ENCODE measurements around the gene NPAS2. TPM values are rescaled to one million over a fixed set of nuclear protein-coding genes. Genes with fewer than 3 reads are reported as not detected.

NPAS2 gene
- polyA plus RNA-seq, 1 donor = 20.4 TPM

DNA sequence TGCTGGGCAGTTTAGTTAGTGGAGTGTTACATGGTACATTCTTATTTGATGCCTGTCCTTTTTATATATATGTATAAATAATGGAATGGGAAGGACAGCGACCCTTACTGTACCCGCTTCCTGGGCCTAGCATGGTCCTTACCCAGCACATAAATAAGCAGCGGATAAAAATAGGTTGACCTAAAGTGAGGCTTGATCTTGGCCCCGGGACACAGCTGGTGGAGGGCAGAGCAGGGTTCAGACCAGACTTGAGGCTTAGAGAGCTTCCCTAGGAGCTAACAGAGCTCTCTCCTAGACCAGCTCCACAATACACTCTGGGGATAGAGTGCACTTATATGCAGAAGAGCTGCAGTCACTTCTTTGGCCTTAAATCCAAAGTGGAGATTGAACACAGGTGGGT lies 135.3 kb downstream of the NPAS2 start:
- no CpG with 5 or more reads among the region's 4 CpGs for WGBS (ENCODE audit: insufficient coverage, low lambda C conversion rate)
- H3K27ac ChIP-seq (ENCODE audit: low read length) = no peak overlapping the region
- no peaks in the 10 kb centered on the region for H3K4me1 ChIP-seq (ENCODE audit: control insufficient read depth, insufficient read depth, low read length)
- peaks cover 5% of the 10 kb centered on the region for H3K36me3 ChIP-seq (ENCODE audit: control insufficient read depth, insufficient read depth, low read length)
- no peak for DNase-seq
- no peaks in the 10 kb centered on the region for H3K27me3 ChIP-seq (ENCODE audit: control insufficient read depth, insufficient read depth, low read length)
- no peaks in the 10 kb centered on the region for H3K9me3 ChIP-seq (ENCODE audit: control insufficient read depth, low read depth, low read length)
- H3K4me3 ChIP-seq (ENCODE audit: low read length) = no peak overlapping the region

- Histone ChIP-seq H3K27ac (ENCODE audit: low read length) (no peak overlapping the region), H3K27me3 (ENCODE audit: control insufficient read depth, insufficient read depth, low read length) (no peaks in the 10 kb centered on the region), H3K4me3 (ENCODE audit: low read length) (no peak overlapping the region), H3K36me3 (ENCODE audit: control insufficient read depth, insufficient read depth, low read length) (peaks cover 5% of the 10 kb centered on the region), H3K9me3 (ENCODE audit: control insufficient read depth, low read depth, low read length) (no peaks in the 10 kb centered on the region), H3K4me1 (ENCODE audit: control insufficient read depth, insufficient read depth, low read length) (no peaks in the 10 kb centered on the region)
- WGBS (ENCODE audit: insufficient coverage, low lambda C conversion rate) = no CpG with 5 or more reads among the region's 5 CpGs
- DNase-seq = no peak
These were observed 136.1 kb downstream of the NPAS2 start for GRCh38 chr2:100956081-100956480.

- Histone ChIP-seq H3K36me3 (ENCODE audit: control insufficient read depth, insufficient read depth, low read length) (peaks cover 5% of the 10 kb centered on the region), H3K27ac (ENCODE audit: low read length) (no peak overlapping the region), H3K9me3 (ENCODE audit: control insufficient read depth, low read depth, low read length) (no peaks in the 10 kb centered on the region), H3K27me3 (ENCODE audit: control insufficient read depth, insufficient read depth, low read length) (no peaks in the 10 kb centered on the region), H3K4me1 (ENCODE audit: control insufficient read depth, insufficient read depth, low read length) (no peaks in the 10 kb centered on the region), H3K4me3 (ENCODE audit: low read length) (no peak overlapping the region)
- whole genome bisulfite sequencing (ENCODE audit: insufficient coverage, low lambda C conversion rate) = no CpG with 5 or more reads among the region's 16 CpGs
- DNase-seq = no peak
These were observed 138.2 kb downstream of the NPAS2 start for GRCh38 chr2:100957996-100958653.

- H3K4me3 ChIP-seq (ENCODE audit: low read length) = no peak overlapping the region
- H3K27ac ChIP-seq (ENCODE audit: low read length) = no peak overlapping the region
- H3K36me3 ChIP-seq (ENCODE audit: control insufficient read depth, insufficient read depth, low read length) = peaks cover 5% of the 10 kb centered on the region
- DNase-seq = no peak
- H3K27me3 ChIP-seq (ENCODE audit: control insufficient read depth, insufficient read depth, low read length) = no peaks in the 10 kb centered on the region
- H3K4me1 ChIP-seq (ENCODE audit: control insufficient read depth, insufficient read depth, low read length) = no peaks in the 10 kb centered on the region
- H3K9me3 ChIP-seq (ENCODE audit: control insufficient read depth, low read depth, low read length) = no peaks in the 10 kb centered on the region
- WGBS (ENCODE audit: insufficient coverage, low lambda C conversion rate) = 60% methylated on average over 2 of the region's 6 CpGs
These were observed 139.4 kb downstream of the NPAS2 start for GRCh38 chr2:100959225-100959880.

GRCh38 chr2:100960688-100961087 lies 140.7 kb downstream of the NPAS2 start:
- Histone ChIP-seq H3K36me3 (ENCODE audit: control insufficient read depth, insufficient read depth, low read length) (peaks cover 4% of the 10 kb centered on the region), H3K27ac (ENCODE audit: low read length) (no peak overlapping the region), H3K27me3 (ENCODE audit: control insufficient read depth, insufficient read depth, low read length) (no peaks in the 10 kb centered on the region), H3K4me3 (ENCODE audit: low read length) (no peak overlapping the region), H3K9me3 (ENCODE audit: control insufficient read depth, low read depth, low read length) (no peaks in the 10 kb centered on the region), H3K4me1 (ENCODE audit: control insufficient read depth, insufficient read depth, low read length) (no peaks in the 10 kb centered on the region)
- no CpG with 5 or more reads among the region's 4 CpGs for WGBS (ENCODE audit: insufficient coverage, low lambda C conversion rate)
- no peak for DNase-seq

DNA sequence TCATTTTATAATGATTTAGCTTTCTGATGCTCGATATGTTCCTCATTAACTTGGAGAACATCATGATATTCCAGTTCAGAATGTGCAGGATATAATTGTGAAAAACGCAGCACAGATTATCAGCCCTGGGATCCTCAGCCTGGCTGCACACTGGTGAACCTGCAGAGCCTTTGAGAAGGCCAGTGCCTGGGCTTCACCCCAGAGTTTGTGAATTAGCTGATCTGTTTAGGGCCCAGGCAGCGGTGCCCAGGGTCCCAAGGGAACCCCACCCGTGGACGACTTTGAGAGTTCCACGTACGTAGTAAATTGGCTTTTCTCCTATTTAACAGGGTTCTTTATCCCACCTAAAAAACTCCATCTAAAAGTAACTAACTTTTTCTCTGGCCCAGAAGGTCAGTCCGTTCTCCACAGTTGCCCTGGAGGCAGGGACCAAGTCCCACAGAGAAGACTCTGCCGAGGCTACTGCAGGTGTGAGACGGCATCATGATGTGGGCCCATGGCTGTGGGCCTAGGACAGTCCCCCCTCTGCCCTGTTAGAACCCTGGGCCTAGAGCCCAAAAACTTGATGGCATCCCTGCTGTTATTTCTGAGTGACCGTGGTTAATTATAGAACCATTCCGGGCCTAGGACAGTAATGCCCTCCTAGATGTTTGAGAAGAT lies 142.6 kb downstream of the NPAS2 start:
- Histone ChIP-seq H3K4me1 (ENCODE audit: control insufficient read depth, insufficient read depth, low read length) (no peaks in the 10 kb centered on the region), H3K9me3 (ENCODE audit: control insufficient read depth, low read depth, low read length) (no peaks in the 10 kb centered on the region), H3K4me3 (ENCODE audit: low read length) (no peak overlapping the region), H3K27ac (ENCODE audit: low read length) (no peak overlapping the region), H3K27me3 (ENCODE audit: control insufficient read depth, insufficient read depth, low read length) (no peaks in the 10 kb centered on the region), H3K36me3 (ENCODE audit: control insufficient read depth, insufficient read depth, low read length) (peaks cover 6% of the 10 kb centered on the region)
- no peak for DNase-seq
- WGBS (ENCODE audit: insufficient coverage, low lambda C conversion rate) = 95% methylated on average over 4 of the region's 12 CpGs

- DNase-seq = no peak
- no peaks in the 10 kb centered on the region for H3K4me1 ChIP-seq (ENCODE audit: control insufficient read depth, insufficient read depth, low read length)
- no CpG with 5 or more reads among the region's 4 CpGs for WGBS (ENCODE audit: insufficient coverage, low lambda C conversion rate)
These were observed 143.1 kb downstream of the NPAS2 start for GRCh38 chr2:100963026-100963375.

GRCh38 chr2:100964222-100964621 lies 144.3 kb downstream of the NPAS2 start:
- H3K36me3 ChIP-seq (ENCODE audit: control insufficient read depth, insufficient read depth, low read length) = peaks cover 22% of the 10 kb centered on the region
- no peaks in the 10 kb centered on the region for H3K4me1 ChIP-seq (ENCODE audit: control insufficient read depth, insufficient read depth, low read length)
- no peak overlapping the region for H3K27ac ChIP-seq (ENCODE audit: low read length)
- H3K27me3 ChIP-seq (ENCODE audit: control insufficient read depth, insufficient read depth, low read length) = no peaks in the 10 kb centered on the region
- no peak overlapping the region for H3K4me3 ChIP-seq (ENCODE audit: low read length)
- H3K9me3 ChIP-seq (ENCODE audit: control insufficient read depth, low read depth, low read length) = no peaks in the 10 kb centered on the region
- WGBS (ENCODE audit: insufficient coverage, low lambda C conversion rate) = 100% methylated on average over 1 of the region's 12 CpGs
- no peak for DNase-seq

More at GRCh38 chr2:100963026-100963375, 143.1 kb downstream of the NPAS2 start:
- Histone ChIP-seq H3K9me3 (ENCODE audit: control insufficient read depth, low read depth, low read length) (no peaks in the 10 kb centered on the region), H3K4me3 (ENCODE audit: low read length) (no peak overlapping the region), H3K36me3 (ENCODE audit: control insufficient read depth, insufficient read depth, low read length) (peaks cover 11% of the 10 kb centered on the region), H3K27me3 (ENCODE audit: control insufficient read depth, insufficient read depth, low read length) (no peaks in the 10 kb centered on the region), H3K27ac (ENCODE audit: low read length) (no peak overlapping the region)

- Histone ChIP-seq H3K4me3 (ENCODE audit: low read length) (no peak overlapping the region), H3K27me3 (ENCODE audit: control insufficient read depth, insufficient read depth, low read length) (no peaks in the 10 kb centered on the region), H3K4me1 (ENCODE audit: control insufficient read depth, insufficient read depth, low read length) (no peaks in the 10 kb centered on the region), H3K36me3 (ENCODE audit: control insufficient read depth, insufficient read depth, low read length) (peaks cover 26% of the 10 kb centered on the region), H3K9me3 (ENCODE audit: control insufficient read depth, low read depth, low read length) (no peaks in the 10 kb centered on the region), H3K27ac (ENCODE audit: low read length) (no peak overlapping the region)
- no peak for DNase-seq
- WGBS (ENCODE audit: insufficient coverage, low lambda C conversion rate) = 50% methylated on average over 2 of the region's 11 CpGs
These were observed 144.8 kb downstream of the NPAS2 start for GRCh38 chr2:100964681-100965169.

- WGBS (ENCODE audit: insufficient coverage, low lambda C conversion rate) = no CpG with 5 or more reads among the region's 5 CpGs
- H3K9me3 ChIP-seq (ENCODE audit: control insufficient read depth, low read depth, low read length) = no peaks in the 10 kb centered on the region
- H3K27ac ChIP-seq (ENCODE audit: low read length) = no peak overlapping the region
- peaks cover 31% of the 10 kb centered on the region for H3K36me3 ChIP-seq (ENCODE audit: control insufficient read depth, insufficient read depth, low read length)
- DNase-seq = no peak
- no peak overlapping the region for H3K4me3 ChIP-seq (ENCODE audit: low read length)
- no peaks in the 10 kb centered on the region for H3K27me3 ChIP-seq (ENCODE audit: control insufficient read depth, insufficient read depth, low read length)
- H3K4me1 ChIP-seq (ENCODE audit: control insufficient read depth, insufficient read depth, low read length) = no peaks in the 10 kb centered on the region
These were observed 145.7 kb downstream of the NPAS2 start for GRCh38 chr2:100965596-100965995.

Measured in large intestine (tissue), 3 donors.